Activated CD4-positive, CD25-positive, alpha-beta regulatory T cell treated with anti-CD3 and anti-CD28 coated beads, Interleukin-2, amount 50 U/mL, for 16 hours (primary cell): Measurements from ENCODE around the gene MAVS.
"Not testable (repeated sequence)": the region's sequence is repeated elsewhere in the genome, so short reads cannot be mapped to it uniquely, and the experiment has no call there.

Experiments
- DNase-seq: peaks from one replicate; pipeline ENCODE4 v3.0.0-alpha.2; 2020; ENCODE audit warnings: low read depth, low spot score

MAVS gene

DNA sequence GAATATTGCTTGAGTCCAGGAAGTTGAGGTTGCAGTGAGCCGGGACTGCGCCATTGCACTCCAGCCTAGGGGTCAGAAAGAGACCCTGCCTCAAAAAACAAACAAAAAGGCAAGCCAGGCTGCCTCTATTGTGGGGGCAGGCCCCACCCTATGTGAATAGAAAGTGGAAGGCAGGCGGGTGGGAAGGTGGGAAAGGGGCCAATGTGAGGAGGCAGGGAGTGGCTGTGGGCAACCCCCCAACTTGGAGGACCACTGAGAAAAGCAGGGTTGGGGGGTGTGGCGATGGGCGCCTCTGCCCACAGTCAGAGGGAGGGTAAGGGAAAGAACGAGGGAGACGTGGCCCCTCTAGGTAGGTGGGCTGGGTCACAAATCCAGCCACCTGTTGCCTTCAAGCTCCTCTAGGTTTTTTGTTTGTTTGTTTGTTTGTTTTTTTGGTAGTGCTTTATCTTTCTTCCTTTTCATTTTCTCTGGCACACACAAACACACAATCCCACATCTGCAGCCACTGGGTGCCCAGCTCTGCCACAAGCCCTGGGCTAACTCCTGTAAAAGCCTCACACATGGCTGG is 31.6 kb upstream of the MAVS start:
- DNase-seq = no peak

DNA sequence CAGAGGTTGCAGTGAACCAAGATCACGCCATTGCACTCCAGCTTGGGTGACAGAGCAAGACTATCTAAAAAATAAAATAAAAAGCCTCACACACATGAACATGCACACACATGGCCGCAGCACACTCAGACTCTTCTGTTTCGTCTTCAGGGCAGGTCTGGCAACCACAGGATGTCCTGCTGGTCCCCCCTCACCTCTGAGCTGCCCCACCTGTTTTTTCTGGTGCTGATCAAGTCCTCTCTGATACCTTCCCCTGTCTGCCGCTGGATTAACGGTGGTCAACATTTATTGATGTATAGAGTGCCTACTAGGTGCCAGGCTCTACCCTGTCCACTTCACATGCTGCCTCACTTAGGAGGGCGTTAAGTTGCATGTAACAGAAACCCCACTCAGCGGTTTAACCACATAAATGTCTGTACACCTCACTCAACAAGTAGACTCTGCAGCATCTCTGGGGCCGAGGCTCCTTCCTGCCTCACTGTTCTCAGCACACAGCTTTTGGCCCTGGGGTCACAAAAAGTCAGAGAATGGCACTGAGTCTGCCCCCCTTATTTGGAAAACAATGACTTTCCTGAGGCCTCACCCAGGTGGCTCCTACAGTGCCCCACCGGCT is 30.8 kb upstream of the MAVS start:
- no peak for DNase-seq

DNA sequence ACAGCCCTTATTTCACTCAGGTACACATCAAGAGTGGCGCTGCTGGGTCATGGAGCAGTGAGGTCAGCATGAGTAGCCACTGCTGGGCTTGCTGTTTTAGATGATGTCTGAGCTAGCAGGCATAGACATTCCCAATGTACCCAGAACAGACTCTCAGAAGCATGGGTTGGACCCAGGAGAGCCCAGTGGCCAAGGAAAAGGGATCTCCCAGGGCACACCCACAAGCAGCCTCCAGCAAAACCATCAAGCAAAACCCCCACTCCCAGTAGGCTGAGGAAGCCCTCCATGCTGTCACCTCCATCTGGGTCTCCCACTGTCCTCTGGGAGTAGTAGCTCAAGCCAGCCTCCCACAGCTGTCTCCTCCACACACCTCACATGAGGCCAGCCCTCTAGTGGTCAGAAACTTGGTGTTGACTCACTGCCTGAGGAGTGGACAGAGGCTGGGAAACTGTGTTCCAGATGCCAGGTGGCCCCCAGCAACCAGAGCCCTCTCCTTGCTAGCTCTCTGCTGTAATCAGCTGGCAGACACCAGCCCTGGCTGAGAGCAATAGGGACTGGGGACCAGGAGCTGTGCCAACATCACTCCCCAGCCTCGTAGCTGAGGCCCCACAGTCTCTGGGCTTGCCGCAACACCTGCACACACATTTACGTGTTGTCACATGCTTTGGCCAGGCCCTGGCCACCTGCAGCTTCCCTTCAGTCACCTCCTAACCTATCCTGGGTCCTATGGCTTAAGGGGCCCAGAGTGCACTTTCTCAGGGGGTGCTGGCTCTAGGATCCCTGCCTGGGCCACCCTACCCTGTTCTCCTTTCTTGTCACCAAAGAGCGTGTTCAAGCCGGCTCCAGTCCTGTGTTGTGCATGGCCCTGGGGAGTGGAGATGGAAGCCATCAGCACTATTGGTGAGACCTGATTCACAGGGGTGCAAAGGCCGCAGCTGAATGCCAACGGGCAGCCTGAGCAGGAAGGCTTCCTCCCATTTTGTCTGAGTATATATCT is 28.2 kb upstream of the MAVS start:
- DNase-seq = no peak

DNA sequence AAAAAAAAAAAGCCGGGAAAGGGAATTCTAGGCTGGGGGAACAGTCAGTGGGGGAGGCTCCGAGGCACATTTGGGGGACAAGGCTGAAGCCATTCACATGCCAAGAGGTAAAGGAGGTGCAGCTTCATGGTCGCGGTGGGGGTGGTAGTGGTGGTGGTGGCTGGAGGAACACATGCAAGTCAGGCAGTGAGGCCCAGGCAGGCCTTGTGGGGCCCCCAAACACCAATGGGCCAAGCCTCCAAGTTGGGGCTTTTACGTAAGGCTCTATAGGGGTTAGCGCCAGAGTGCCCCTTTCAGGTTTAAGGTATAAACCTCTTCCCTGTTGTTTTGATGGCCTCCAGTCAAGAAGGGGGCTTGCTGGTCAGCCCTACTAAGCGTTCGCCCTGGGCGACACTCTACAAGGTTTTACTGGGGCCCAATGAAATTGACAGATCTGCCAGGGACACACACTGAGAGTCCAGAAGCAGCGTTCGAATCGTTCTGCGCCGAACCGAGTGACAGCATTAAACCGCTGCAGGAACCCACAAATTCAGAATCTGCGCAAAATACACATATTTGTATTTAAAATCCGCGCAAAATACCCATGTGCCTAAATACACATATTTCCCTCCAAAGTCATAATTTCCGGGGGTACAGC is 27.1 kb upstream of the MAVS start:
- no peak for DNase-seq

DNA sequence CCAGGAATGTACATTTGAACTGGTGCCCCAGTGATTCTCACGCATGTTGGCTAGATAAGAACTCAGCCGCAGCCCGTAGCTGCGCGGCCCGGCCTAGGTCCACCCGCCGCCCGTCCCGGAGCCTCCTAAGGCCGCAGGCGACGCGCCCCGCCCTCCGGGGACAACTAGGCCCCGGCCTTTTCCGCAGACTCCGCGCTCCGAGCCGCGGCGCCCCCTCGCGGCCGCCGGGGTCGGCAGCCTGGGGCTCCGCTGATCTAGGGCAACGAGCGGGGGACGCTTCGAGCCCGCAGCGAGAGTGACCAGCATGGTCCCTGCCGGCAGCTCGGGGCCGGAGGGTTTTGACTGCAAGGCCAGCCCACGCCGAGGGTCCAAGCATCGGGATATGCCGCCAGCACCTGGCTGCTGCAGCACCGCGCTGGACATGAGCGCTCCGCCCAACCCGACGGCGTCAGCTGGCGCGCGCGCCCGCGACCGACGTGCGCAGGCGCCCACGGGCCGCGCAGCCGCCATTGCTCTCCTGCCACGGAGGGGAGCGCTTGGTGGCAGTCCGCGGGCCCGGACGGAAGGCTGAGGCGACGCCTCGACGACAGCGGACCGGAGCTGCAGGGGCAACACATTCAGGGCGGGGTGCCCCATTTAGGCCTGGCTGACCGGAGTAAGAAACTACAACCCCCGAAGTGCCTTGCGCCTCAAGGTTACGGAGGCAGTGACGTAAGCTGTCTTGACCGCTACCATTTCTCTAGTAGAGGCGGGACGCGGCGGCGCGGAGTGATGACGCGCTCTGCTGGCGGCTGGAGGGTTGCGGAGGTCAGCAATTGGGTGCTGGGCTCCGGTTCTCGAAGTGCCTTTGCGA is 26.4 kb upstream of the MAVS start, which contains the start of gene AP5S1:
TSS of gene AP5S1 (plus strand) at position 500 of the 853 bp plus-strand sequence. CDS start 1,571 bp downstream, outside the sequence.
- DNase-seq = peak; percentile 89

DNA sequence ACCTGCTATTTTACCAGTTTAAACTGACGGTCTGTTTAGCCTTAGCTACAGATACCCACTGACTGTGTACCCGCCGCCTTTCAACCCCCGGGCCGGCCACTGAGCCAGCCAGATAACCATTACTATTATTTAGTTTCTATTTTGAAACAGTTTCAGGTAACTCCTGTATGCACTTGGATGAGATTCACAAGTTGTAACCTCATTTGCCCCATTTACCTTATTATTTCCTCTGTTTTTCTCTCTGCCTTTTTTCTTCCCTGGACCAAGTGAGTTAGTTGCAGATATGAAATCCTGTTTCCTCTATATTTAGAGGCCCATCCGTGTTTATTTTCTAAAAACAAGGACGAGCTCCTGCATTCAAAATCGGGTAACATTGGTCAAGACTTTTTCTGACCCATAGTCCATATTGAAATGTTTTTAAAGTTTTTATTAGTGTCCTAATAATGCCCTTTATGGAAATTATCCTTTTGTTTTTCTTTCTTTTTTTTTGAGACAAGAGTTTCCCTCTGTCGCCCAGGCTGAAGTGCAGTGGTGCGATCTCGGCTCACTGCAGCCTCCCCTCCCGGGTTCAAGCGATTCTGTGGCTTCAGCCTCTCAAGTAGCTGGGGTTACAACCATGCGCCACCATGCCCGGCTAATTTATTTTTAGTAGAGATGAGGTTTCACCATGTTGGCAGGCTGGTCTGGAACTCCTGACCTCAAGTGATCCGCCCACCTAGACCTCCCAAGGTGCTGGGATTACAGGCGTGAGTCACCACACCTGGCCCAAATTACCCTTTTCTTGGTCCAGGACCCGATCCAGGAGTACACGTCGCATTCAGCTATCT is 25.5 kb upstream of the MAVS start:
- no peak for DNase-seq

DNA sequence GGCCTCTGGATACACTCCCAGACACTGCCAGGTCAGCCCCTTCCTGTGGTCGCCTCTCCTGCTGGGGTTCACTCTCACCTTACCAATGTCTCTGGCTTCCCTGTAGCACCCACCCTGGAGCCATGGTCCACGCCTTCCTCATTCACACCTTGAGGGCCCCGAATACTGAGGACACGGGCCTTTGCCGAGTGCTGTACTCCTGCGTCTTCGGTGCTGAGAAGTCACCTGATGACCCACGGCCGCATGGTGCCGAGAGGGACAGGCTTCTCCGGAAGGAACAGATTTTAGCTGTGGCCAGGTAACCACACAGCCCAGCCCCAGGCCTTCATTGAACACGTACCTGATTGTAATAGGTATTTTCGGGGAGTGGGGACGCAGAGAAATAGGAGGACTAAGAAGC is 24.6 kb upstream of the MAVS start:
- no peak for DNase-seq

DNA sequence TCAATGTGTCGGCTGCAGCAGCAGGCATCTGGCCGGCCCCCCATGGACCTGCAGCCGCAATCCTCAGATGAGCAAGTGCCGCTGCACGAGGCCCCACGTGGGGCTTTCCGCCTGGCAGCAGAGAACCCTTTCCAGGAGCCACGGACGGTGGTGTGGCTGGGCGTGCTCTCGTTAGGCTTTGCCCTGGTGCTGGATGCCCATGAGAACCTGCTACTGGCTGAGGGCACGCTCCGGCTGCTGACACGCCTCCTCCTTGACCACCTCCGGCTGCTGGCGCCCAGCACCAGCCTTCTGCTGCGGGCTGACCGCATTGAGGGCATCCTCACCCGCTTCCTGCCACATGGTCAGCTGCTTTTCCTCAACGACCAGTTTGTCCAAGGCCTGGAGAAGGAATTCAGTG is 22.8 kb upstream of the MAVS start:
- DNase-seq = no peak

DNA sequence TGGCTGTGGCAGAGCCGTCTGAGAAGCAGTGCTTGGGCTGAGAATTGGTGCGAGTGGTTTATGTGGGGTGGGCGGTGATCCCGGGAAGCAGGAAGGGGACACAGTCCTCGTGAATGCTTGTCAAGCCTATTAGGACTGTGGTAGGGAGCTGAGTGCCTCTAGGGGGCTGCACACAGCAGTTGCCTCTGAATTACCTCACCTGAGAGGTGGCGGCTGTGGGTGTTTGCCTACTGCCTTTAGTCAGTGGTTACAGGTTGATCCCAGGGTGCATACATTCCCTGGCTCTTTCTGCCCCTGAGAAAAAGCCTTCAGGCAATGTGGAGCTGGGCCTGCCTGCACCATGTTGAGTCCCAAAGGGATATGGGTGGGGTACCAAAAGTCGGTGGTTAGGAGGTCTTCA is 21.1 kb upstream of the MAVS start:
- no peak for DNase-seq

DNA sequence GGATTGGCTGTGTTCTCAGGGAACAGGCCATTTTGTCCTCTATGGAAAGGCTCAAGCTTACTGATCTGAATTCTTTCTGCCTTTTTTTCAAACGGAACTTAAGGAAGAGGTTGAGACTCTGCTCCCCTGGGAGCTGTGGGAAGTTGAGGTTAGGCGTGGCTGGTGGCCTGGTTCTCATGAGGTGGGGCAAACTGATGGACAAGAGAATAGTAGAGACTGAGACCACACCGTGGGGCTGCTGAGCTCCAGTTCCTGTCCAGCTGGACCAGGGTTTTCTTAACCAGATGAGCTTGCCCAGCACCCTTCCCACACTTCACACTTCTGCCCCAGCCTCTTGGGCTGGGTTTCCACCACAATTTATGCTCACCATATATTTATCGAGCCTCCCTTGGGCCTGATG is 20.2 kb upstream of the MAVS start:
- no peak for DNase-seq

DNA sequence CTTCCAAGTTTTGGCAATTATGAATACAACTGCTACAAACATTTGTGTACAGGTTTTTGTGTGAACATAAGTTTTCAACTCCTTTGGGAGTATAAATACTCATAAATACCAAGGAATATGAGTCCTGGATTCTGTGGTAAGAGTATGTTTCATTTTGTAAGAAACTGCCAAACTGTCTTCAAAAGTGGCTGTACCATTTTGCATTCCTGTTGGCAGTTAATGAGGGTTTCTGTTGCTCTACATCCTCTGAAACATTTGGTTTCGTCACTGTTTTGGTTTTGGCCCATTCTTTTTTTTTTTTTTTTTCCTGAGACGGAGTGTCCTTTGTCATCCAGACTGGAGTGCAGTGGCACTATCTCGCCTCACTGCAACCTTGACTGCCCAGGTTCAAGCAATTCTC is 17.8 kb upstream of the MAVS start:
- no peak for DNase-seq

DNA sequence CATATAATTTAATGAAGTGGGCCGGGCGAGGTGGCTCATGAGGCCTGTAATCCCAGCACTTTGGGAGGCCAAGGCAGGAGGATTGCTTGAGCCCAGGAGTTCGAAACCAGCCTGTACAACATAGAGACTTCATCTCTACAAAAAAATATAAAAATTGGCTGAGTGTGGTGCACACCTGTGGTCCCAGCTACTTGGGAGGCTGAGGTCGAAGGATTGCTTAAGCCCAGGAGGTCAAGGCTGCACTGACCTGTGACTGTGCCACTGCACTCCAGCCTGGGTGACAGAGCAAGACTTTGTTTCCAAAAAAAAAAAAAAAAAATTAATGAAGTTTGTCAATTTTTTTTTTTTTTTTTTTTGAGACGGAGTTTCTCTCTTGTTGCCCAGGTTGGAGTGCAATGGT is 16.7 kb upstream of the MAVS start:
- not testable (repeated sequence) for DNase-seq

DNA sequence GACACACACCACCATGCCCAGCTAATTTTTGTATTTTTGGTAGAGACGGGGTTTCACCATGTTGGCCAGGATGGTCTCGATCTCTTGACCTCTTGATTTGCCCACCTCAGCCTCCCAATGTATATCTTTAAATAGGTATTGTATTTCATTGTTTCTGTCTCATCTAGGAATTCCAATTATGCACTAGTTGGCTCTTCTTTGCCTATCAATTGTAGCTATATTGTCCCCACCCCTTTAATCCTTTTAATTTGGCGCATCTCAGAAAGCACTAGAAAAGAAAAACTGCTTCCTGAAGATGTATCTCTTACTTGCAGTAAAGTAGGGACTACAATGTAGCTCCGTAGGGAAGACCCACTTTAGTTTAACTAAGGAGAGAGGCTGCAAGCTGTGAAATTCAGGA is 10.5 kb upstream of the MAVS start:
- DNase-seq = no peak

DNA sequence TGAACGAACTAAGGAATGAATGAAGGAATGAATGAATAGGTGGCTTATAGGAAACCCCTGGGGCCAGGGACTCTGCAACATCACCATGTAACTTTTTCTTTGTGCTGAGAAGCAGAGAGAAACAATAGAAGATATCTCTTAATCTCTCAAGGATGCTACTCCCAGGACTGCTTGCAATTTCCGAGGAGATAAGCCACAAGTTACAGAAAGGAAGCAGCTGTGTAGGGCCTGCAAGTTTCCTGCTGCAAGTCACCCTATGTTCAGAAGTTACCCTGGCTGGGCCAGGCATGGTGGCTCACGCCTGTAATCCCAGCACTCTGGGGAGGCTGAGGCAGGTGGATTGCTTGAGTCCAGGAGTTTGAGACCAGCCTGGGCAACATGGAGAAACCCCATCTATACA is 7.3 kb upstream of the MAVS start:
- DNase-seq = no peak

DNA sequence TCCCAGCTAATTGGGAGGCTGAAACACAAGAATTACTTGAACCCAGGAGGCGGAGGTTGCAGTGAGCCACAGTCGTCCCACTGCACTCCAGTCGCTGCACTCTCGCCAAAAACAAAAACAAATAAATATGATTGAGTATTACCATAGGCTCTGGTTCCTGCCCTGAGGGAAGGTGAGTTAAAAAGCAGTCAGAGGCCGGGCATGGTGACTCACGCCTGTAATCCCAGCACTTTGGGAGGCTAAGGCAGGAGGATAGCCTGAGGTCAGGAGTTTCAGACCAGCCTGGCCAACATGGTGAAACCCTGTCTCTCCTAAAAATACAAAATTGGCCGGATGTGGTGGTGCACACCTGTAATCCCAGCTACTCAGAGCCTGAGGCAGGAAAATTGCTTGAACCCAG is 6.4 kb upstream of the MAVS start:
- DNase-seq = not testable (repeated sequence)

DNA sequence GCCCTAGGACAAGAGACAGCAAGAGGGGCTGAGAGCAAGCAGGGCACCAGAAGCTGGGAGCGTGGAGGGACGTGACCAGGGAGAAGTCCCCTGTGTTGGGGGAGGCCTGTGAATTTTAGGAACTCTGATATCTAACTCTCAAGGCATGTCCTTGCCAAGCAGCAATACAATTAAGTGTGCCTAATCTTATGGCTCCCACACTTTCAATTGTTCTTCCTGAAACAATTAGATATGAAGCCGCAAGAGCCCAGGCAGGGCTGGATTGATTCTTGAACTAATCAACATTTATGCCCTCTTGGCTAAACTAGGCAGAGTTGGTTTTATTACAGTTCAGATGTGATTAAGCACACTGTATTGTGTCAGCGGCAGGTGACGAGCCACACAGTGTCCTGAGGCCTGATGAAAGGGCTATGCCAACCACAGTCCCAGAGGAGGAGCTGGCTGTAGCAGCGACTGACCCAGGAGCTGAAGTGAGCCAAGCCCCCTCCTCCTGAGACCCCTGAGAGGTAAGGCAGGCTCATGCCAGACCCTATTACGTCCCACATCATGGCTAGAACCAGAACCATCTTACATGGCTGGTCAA is 4.2 kb upstream of the MAVS start:
- DNase-seq = no peak

DNA sequence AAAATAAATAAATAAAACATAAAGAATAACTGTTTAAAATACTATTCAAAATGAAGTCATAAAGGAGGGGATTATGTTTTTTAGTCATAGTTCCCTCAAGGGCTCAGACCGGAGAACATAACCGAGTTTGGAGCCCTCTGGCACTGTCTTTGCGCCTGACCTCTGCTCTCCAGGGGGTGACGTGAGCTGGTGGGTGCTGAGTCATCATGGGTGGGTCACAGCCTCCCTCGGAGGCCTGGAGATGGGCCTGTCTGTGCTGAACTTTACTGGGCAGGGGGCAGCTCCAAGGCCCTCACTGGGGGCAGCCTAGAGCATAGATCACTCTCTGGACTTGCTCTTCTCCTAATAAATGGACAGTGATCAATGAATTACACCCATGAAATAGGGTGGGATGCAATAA is 3.1 kb upstream of the MAVS start:
- DNase-seq = no peak

DNA sequence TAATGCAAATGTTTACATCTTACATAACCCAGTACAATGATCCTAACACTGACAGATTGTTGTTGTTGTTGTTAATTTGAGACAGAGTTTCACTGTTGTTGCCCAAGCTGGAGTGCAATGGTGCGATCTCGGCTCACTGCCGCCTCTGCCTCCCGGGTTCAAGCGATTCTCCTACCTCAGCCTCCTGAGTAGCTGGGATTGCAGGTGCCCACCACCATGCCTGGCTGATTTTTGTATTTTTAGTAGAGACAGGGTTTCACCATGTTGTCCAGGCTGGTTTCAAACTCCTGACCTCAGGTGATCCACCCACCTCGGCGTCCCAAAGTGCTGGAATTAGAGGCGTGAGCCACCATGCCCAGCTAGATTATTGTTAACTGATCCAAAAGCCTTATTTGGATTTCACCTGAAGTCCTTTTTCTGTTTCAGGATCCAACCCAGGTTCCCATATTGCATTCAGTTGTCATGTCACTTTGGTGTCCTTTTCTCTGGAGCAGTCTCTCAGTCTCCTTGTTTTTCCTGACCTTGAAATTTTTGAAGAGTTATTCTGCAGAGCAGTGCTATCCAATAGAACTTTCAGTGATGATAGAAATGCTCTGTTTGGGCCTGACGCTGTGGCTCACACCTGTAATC is 2.5 kb upstream of the MAVS start:
- not testable (repeated sequence) for DNase-seq

DNA sequence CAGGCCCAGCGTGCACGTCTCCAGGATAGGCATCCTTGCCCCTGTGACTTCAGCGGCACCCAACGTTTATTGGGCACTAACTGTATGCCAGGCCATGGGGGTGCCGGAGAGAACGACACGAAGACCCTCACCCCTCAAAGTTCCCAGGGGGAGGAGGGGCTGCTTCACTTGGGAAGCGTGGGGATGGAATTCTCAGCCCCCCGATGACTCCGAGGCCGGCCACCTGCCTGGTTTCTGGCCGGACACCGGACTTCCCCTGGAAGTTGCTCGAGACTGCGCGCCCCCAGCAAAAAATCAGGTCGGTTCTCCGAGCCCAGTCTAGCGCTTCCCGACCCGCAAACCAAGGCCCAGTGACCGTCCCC is 275 bp upstream of the MAVS start:
- DNase-seq = no peak
